ES-I3 (cell line): Measurements from ENCODE around the gene ZNF684.
"Not testable (repeated sequence)": the region's sequence is repeated elsewhere in the genome, so short reads cannot be mapped to it uniquely, and the experiment has no call there.

Experiments
- H3K36me3 ChIP-seq: 2 replicates; pipeline ENCODE4 v1.6.1; 2013; ENCODE audit warnings: mild to moderate bottlenecking, low read length, control low read depth, moderate library complexity; ENCODE audit not compliant: insufficient read depth
- H3K4me1 ChIP-seq: 2 replicates; pipeline ENCODE4 v1.6.1; 2013; ENCODE audit warnings: mild to moderate bottlenecking, control low read depth, low read length; ENCODE audit not compliant: insufficient read depth
- H3K9ac ChIP-seq: 2 replicates; pipeline ENCODE4 v1.6.1; 2013; ENCODE audit warnings: low read depth, mild to moderate bottlenecking, low read length, moderate library complexity
- H3K9me3 ChIP-seq: 2 replicates; pipeline ENCODE4 v1.6.1; 2013; ENCODE audit warnings: mild to moderate bottlenecking, low read length, moderate library complexity; ENCODE audit not compliant: control insufficient read depth, insufficient read depth

ZNF684 gene

GRCh38 chr1:40554807-40555206 is 23.4 kb downstream of the ZNF684 start:
- not testable (repeated sequence) for H3K4me1 ChIP-seq, H3K9me3 ChIP-seq, H3K36me3 ChIP-seq, H3K9ac ChIP-seq

- Histone ChIP-seq H3K9ac (no peak overlapping the region), H3K36me3 (no peaks in the 10 kb centered on the region), H3K9me3 (no peaks in the 10 kb centered on the region), H3K4me1 (no peaks in the 10 kb centered on the region)
Measured at GRCh38 chr1:40556121-40556520, 24.7 kb downstream of the ZNF684 start.

- not testable (repeated sequence) for H3K9ac ChIP-seq, H3K4me1 ChIP-seq, H3K36me3 ChIP-seq, H3K9me3 ChIP-seq
Measured at GRCh38 chr1:40558241-40558640, 26.8 kb downstream of the ZNF684 start.

- Histone ChIP-seq H3K9ac (no peak overlapping the region), H3K9me3 (no peaks in the 10 kb centered on the region), H3K36me3 (no peaks in the 10 kb centered on the region), H3K4me1 (no peaks in the 10 kb centered on the region)
Measured at GRCh38 chr1:40562185-40562584, 30.7 kb downstream of the ZNF684 start.

GRCh38 chr1:40563266-40563665 is 31.8 kb downstream of the ZNF684 start:
- H3K9ac ChIP-seq = no peak overlapping the region
- no peaks in the 10 kb centered on the region for H3K36me3 ChIP-seq
- H3K4me1 ChIP-seq = no peaks in the 10 kb centered on the region
- no peaks in the 10 kb centered on the region for H3K9me3 ChIP-seq

- Histone ChIP-seq H3K9ac (no peak overlapping the region), H3K36me3 (no peaks in the 10 kb centered on the region), H3K4me1 (no peaks in the 10 kb centered on the region), H3K9me3 (no peaks in the 10 kb centered on the region)
Measured at GRCh38 chr1:40564506-40564905, 33.1 kb downstream of the ZNF684 start.

- H3K36me3 ChIP-seq = no peaks in the 10 kb centered on the region
- no peak overlapping the region for H3K9ac ChIP-seq
- no peaks in the 10 kb centered on the region for H3K9me3 ChIP-seq
- no peaks in the 10 kb centered on the region for H3K4me1 ChIP-seq
Measured at GRCh38 chr1:40564913-40565312, 33.5 kb downstream of the ZNF684 start.

GRCh38 chr1:40567825-40568224 is 36.4 kb downstream of the ZNF684 start:
- Histone ChIP-seq H3K9me3 (no peaks in the 10 kb centered on the region), H3K9ac (no peak overlapping the region), H3K4me1 (no peaks in the 10 kb centered on the region), H3K36me3 (no peaks in the 10 kb centered on the region)

GRCh38 chr1:40574805-40575204 is 43.4 kb downstream of the ZNF684 start:
- not testable (repeated sequence) for H3K9me3 ChIP-seq, H3K4me1 ChIP-seq, H3K9ac ChIP-seq, H3K36me3 ChIP-seq

GRCh38 chr1:40575336-40575735 is 43.9 kb downstream of the ZNF684 start:
- H3K9ac ChIP-seq = no peak overlapping the region
- H3K36me3 ChIP-seq = no peaks in the 10 kb centered on the region
- no peaks in the 10 kb centered on the region for H3K4me1 ChIP-seq
- no peaks in the 10 kb centered on the region for H3K9me3 ChIP-seq

- H3K9ac ChIP-seq = no peak overlapping the region
- H3K4me1 ChIP-seq = no peaks in the 10 kb centered on the region
- no peaks in the 10 kb centered on the region for H3K36me3 ChIP-seq
- no peaks in the 10 kb centered on the region for H3K9me3 ChIP-seq
Measured at GRCh38 chr1:40582116-40582515, 50.7 kb downstream of the ZNF684 start.

GRCh38 chr1:40583980-40584379 is 52.5 kb downstream of the ZNF684 start:
- no peaks in the 10 kb centered on the region for H3K4me1 ChIP-seq
- no peaks in the 10 kb centered on the region for H3K9me3 ChIP-seq
- no peaks in the 10 kb centered on the region for H3K36me3 ChIP-seq
- no peak overlapping the region for H3K9ac ChIP-seq

GRCh38 chr1:40588586-40588985 is 57.1 kb downstream of the ZNF684 start:
- H3K9me3 ChIP-seq = no peaks in the 10 kb centered on the region
- no peaks in the 10 kb centered on the region for H3K4me1 ChIP-seq
- H3K9ac ChIP-seq = no peak overlapping the region
- H3K36me3 ChIP-seq = no peaks in the 10 kb centered on the region

GRCh38 chr1:40592107-40592803 is 60.8 kb downstream of the ZNF684 start:
- H3K9me3 ChIP-seq = peaks cover 6% of the 10 kb centered on the region; the same call in 1 of the 2 replicates

GRCh38 chr1:40593449-40594186 is 62.2 kb downstream of the ZNF684 start:
- Histone ChIP-seq H3K9ac (no peak overlapping the region), H3K36me3 (no peaks in the 10 kb centered on the region), H3K4me1 (no peaks in the 10 kb centered on the region), H3K9me3 (peaks cover 6% of the 10 kb centered on the region; the same call in 1 of the 2 replicates)

More at GRCh38 chr1:40592107-40592803, 60.8 kb downstream of the ZNF684 start:
- H3K36me3 ChIP-seq = no peaks in the 10 kb centered on the region
- no peak overlapping the region for H3K9ac ChIP-seq
- no peaks in the 10 kb centered on the region for H3K4me1 ChIP-seq
